Testis (tissue), 3 donors: ENCODE data around the gene RASA4B. TPM values are rescaled to one million over a fixed set of nuclear protein-coding genes. Genes with fewer than 3 reads are reported as not detected.
"Not testable (repeated sequence)": the region's sequence is repeated elsewhere in the genome, so short reads cannot be mapped to it uniquely, and the experiment has no call there.

Experiments
- DNase-seq: peaks from one replicate; pipeline ENCODE4 v3.0.0-alpha.2; 2019
- H3K27ac ChIP-seq, 2 donors: fragments of 200-600 bp; sonication (generic); one replicate each; pipeline ENCODE4 v1.5.1; 2019
- H3K27me3 ChIP-seq: fragments of 200-600 bp; sonication (generic); one replicate; pipeline ENCODE4 v1.5.1; 2019
- H3K36me3 ChIP-seq: fragments of 200-600 bp; sonication (generic); one replicate; pipeline ENCODE4 v1.5.1; 2017; ENCODE audit warnings: low read depth; ENCODE audit errors: missing control alignments
- H3K4me1 ChIP-seq: fragments of 200-600 bp; sonication (generic); one replicate; pipeline ENCODE4 v1.5.1; 2019
- H3K4me3 ChIP-seq, 2 donors: fragments of 200-600 bp; sonication (generic); one replicate each; pipeline ENCODE4 v1.5.1; 2017 to 2019
- H3K9me3 ChIP-seq: fragments of 200-600 bp; sonication (generic); one replicate; pipeline ENCODE4 v1.5.1; 2017
- POLR2A ChIP-seq: fragments of 450-650 bp; IDR thresholded peaks from one replicate; pipeline ENCODE4 v1.6.1; 2017; ENCODE audit warnings: antibody characterized with exemption, mild to moderate bottlenecking, moderate library complexity
- WGBS, 2 donors: methylation state at CpG; one replicate each; pipeline ENCODE4 v1.1.5; 2018; 5-methylcytosine and 5-hydroxymethylcytosine counted together
- intact Hi-C: fragments of 100-400 bp; cut with DNase I; formaldehyde crosslinking; loops from one replicate; pipeline ENCODE4 v1.15.1; 2023; ENCODE audit warnings: low total_unique reads
- polyA plus RNA-seq: library from polyadenylated mRNA; stranded (reverse); fragments of 350-450 nt; fragmentation: Illumina TruSeq; extraction: RNeasy Lipid Tissue Mini Kit (QIAGEN cat#74804); gene quantifications from one replicate; pipeline ENCODE4 v1.2.3, GENCODE V29; 2014; ENCODE audit warnings: low read depth, low replicate concordance; ENCODE audit not compliant: insufficient read depth
- total RNA-seq, 2 donors: library from RNA; depleted of rRNA; stranded (reverse); fragments of >200 nt; gene quantifications; one replicate each; pipeline ENCODE4 v1.2.3, GENCODE V29; 2016
- TF ChIP-seq, protein P1 (sequence below), 3 experiments: fragments of 450-650 bp in 2 of 3; fragments of 200-600 bp in 1 of 3; sonication (generic) in 1 of 3; IDR thresholded peaks; one replicate each; pipeline ENCODE4 v1.5.1; 2016 to 2019; ENCODE audit warnings: antibody characterized with exemption in 3 of 3, mild to moderate bottlenecking in 2 of 3, moderate library complexity in 1 of 3

The RASA4B gene
- total and polyA plus RNA-seq, 3 donors from 2014 or later, result 11.5 to 18.5 (median 15.7) TPM

GRCh38 chr7:102457352-102457924 lies 60.1 kb downstream of the RASA4B start:
- no peaks in the 10 kb centered on the region for H3K36me3 ChIP-seq
- no peaks in the 10 kb centered on the region for H3K9me3 ChIP-seq
- no peak overlapping the region for H3K27ac ChIP-seq
- no peak overlapping the region for H3K4me3 ChIP-seq
- TF ChIP-seq POLR2A, result no peak
- TF ChIP-seq, protein P1, sequence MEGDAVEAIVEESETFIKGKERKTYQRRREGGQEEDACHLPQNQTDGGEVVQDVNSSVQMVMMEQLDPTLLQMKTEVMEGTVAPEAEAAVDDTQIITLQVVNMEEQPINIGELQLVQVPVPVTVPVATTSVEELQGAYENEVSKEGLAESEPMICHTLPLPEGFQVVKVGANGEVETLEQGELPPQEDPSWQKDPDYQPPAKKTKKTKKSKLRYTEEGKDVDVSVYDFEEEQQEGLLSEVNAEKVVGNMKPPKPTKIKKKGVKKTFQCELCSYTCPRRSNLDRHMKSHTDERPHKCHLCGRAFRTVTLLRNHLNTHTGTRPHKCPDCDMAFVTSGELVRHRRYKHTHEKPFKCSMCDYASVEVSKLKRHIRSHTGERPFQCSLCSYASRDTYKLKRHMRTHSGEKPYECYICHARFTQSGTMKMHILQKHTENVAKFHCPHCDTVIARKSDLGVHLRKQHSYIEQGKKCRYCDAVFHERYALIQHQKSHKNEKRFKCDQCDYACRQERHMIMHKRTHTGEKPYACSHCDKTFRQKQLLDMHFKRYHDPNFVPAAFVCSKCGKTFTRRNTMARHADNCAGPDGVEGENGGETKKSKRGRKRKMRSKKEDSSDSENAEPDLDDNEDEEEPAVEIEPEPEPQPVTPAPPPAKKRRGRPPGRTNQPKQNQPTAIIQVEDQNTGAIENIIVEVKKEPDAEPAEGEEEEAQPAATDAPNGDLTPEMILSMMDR (IDR thresholded peaks at IDR 0.05), result no peak
- no peaks in the 10 kb centered on the region for H3K4me1 ChIP-seq
- intact Hi-C loops, result no loop called here
- no peak for DNase-seq
- WGBS, 2 donors, result 87 to 91% methylated on average over 15 to 40 of the region's 40 CpGs
- H3K27me3 ChIP-seq, result no peaks in the 10 kb centered on the region

DNA sequence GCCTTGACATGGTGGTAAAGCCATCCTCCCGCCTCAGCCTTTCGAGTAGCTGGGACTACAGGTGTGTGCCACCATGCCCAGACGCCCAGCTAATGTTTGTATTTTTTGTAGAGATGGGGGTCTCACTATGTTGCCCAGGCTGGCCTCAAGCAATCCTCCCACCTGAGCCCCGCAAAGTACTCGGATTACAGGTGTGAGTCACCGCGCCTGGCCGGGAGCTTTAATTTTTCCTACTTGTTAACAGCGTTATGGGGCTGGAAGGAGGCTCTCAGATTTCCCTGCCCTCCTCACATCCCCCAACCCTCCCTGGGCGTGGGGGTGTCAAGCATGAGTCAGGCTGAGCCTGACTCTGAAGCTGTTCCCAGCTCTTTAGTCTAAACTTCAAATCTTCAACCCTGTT lies 61.2 kb downstream of the RASA4B start:
- H3K36me3 ChIP-seq, result no peaks in the 10 kb centered on the region

GRCh38 chr7:102455596-102455995 lies 62.0 kb downstream of the RASA4B start:
- intact Hi-C loops, result no loop called here
- Histone ChIP-seq H3K36me3 (no peaks in the 10 kb centered on the region), H3K9me3 (no peaks in the 10 kb centered on the region), H3K27me3 (no peaks in the 10 kb centered on the region), H3K4me1 (no peaks in the 10 kb centered on the region), H3K27ac (no peak overlapping the region), H3K4me3 (no peak overlapping the region)
- TF ChIP-seq POLR2A, result no peak
- TF ChIP-seq, protein P1 (IDR thresholded peaks at IDR 0.05), result no peak
- no peak for DNase-seq
- 84% methylated on average over 9 of the region's 11 CpGs; no CpG with 5 or more reads in 1 of the 2 donors for WGBS, 2 donors

More for the DNA sequence above, 61.2 kb downstream of the RASA4B start:
- DNase-seq, result no peak
- Histone ChIP-seq H3K27me3 (no peaks in the 10 kb centered on the region), H3K4me3 (no peak overlapping the region), H3K9me3 (no peaks in the 10 kb centered on the region), H3K4me1 (no peaks in the 10 kb centered on the region), H3K27ac (no peak overlapping the region)
- 84 to 89% methylated on average over 10 of the region's 10 CpGs for WGBS, 2 donors
- TF ChIP-seq, protein P1 (IDR thresholded peaks at IDR 0.05), result no peak
- no peak for TF ChIP-seq POLR2A
- intact Hi-C loops, result no loop called here

DNA sequence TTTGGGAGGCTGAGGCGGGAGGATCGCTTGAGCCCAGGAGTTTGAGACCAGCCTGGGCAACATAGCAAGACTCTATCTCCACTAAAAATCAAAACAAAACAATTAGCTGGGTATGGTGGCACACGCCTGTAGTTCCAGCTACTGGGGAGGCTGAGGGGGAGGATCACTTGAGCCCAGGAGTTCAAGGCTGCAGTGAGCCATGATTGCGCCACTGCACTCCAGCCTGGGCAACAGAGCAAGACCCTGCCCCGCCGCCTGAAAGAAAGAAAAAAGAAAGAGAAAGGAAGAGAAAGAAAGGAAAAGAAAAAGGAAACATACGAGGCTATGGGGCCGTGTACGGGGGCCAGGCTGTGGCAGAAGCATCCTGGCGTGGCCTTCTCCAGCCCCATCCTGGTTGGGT lies 62.6 kb downstream of the RASA4B start:
- H3K9me3 ChIP-seq, intact Hi-C loops, H3K36me3 ChIP-seq, H3K4me1 ChIP-seq, DNase-seq, H3K4me3 ChIP-seq, H3K27me3 ChIP-seq, H3K27ac ChIP-seq: not testable (repeated sequence)
- 93 to 95% methylated on average over 10 of the region's 10 CpGs for WGBS, 2 donors

GRCh38 chr7:102454468-102454867 lies 63.1 kb downstream of the RASA4B start:
- H3K27ac ChIP-seq, result no peak overlapping the region
- intact Hi-C loops, result no loop called here
- H3K4me3 ChIP-seq, result no peak overlapping the region
- 76 to 79% methylated on average over 6 to 12 of the region's 12 CpGs for WGBS, 2 donors
- no peaks in the 10 kb centered on the region for H3K4me1 ChIP-seq
- TF ChIP-seq, protein P1 (IDR thresholded peaks at IDR 0.05), result no peak
- no peak for TF ChIP-seq POLR2A
- H3K27me3 ChIP-seq, result no peaks in the 10 kb centered on the region
- H3K36me3 ChIP-seq, result no peaks in the 10 kb centered on the region
- no peak for DNase-seq
- no peaks in the 10 kb centered on the region for H3K9me3 ChIP-seq
